Lower leg skin (tissue), 3 donors: ENCODE results near the gene CIAO3.
"Not testable (repeated sequence)": the region's sequence is repeated elsewhere in the genome, so short reads cannot be mapped to it uniquely, and the experiment has no call there.

Experiments
- CTCF ChIP-seq, 3 donors: fragments of 450-650 bp; IDR thresholded peaks; one replicate each; pipeline ENCODE4 v1.5.1; 2016; ENCODE audit warnings: antibody characterized with exemption in 3 of 3, mild to moderate bottlenecking in 3 of 3, moderate library complexity in 2 of 3
- POLR2A ChIP-seq, 2 donors: fragments of 450-650 bp; IDR thresholded peaks; one replicate each; pipeline ENCODE4 v1.6.1; 2016 to 2017; ENCODE audit warnings: antibody characterized with exemption in 2 of 2, mild to moderate bottlenecking in 1 of 2, moderate library complexity in 1 of 2

GRCh38 chr16:712740-713250 is 28.0 kb downstream of the CIAO3 start:
- not testable (repeated sequence) for TF ChIP-seq CTCF, POLR2A (IDR thresholded peaks at IDR 0.05)
